ENCODE measurements around the gene EDDM3A.
A peak's percentile ranks its signal among the peaks of the same experiment; 100 is the strongest.
"Not testable (repeated sequence)": the region's sequence is repeated elsewhere in the genome, so short reads cannot be mapped to it uniquely, and the experiment has no call there.

EDDM3A gene

GRCh38 chr14:20733684-20734429 is 11.8 kb upstream of the EDDM3A start:
- ATAC-seq = no peak

GRCh38 chr14:20734430-20734806 is 11.3 kb upstream of the EDDM3A start:
- no peak for ATAC-seq

- ATAC-seq = not testable (repeated sequence)
Measured at GRCh38 chr14:20738292-20738691, 7.4 kb upstream of the EDDM3A start.

GRCh38 chr14:20742132-20742531 is 3.6 kb upstream of the EDDM3A start:
- ATAC-seq = no peak

GRCh38 chr14:20743556-20743955 is 2.1 kb upstream of the EDDM3A start:
- ATAC-seq = no peak

- no peak for ATAC-seq
Measured at GRCh38 chr14:20746566-20746965, 879 bp downstream of the EDDM3A start.

GRCh38 chr14:20748439-20748838 is 2.8 kb downstream of the EDDM3A start:
- no peak for ATAC-seq

- no peak for ATAC-seq
Measured at GRCh38 chr14:20750194-20750593, 4.5 kb downstream of the EDDM3A start.

- ATAC-seq = no peak
Measured at GRCh38 chr14:20751963-20752562, 6.4 kb downstream of the EDDM3A start.

GRCh38 chr14:20754308-20754707 is 8.6 kb downstream of the EDDM3A start:
- no peak for ATAC-seq

GRCh38 chr14:20755037-20755436 is 9.3 kb downstream of the EDDM3A start:
- no peak for ATAC-seq

- no peak for ATAC-seq
Measured at GRCh38 chr14:20757965-20758364, 12.3 kb downstream of the EDDM3A start.

GRCh38 chr14:20759465-20759864 is 13.8 kb downstream of the EDDM3A start:
- ATAC-seq = not testable (repeated sequence)

GRCh38 chr14:20760950-20761349 is 15.3 kb downstream of the EDDM3A start:
- ATAC-seq = no peak

- ATAC-seq = no peak
Measured at GRCh38 chr14:20768593-20768892, 22.9 kb downstream of the EDDM3A start.

GRCh38 chr14:20769421-20769820 is 23.7 kb downstream of the EDDM3A start:
- ATAC-seq = no peak

- no peak for ATAC-seq
Measured at GRCh38 chr14:20772650-20773049, 27.0 kb downstream of the EDDM3A start.

GRCh38 chr14:20774258-20774824 is 28.7 kb downstream of the EDDM3A start:
- ATAC-seq = no peak

GRCh38 chr14:20775043-20775442 is 29.4 kb downstream of the EDDM3A start:
- ATAC-seq = no peak

GRCh38 chr14:20775901-20776300 is 30.2 kb downstream of the EDDM3A start:
- no peak for ATAC-seq

GRCh38 chr14:20781803-20782202 is 36.1 kb downstream of the EDDM3A start:
- peak in 1 of 2 donors; percentile 10 for ATAC-seq

GRCh38 chr14:20782280-20782890 is 36.7 kb downstream of the EDDM3A start:
- no peak for ATAC-seq

- ATAC-seq = no peak
Measured at GRCh38 chr14:20787025-20787424, 41.3 kb downstream of the EDDM3A start.

GRCh38 chr14:20789230-20789813 is 43.6 kb downstream of the EDDM3A start:
- ATAC-seq = no peak

Data from activated CD4-positive, CD25-positive, alpha-beta regulatory T cell treated with anti-CD3 and anti-CD28 coated beads, Interleukin-2, amount 50 U/mL, for 24 hours (primary cell).